ENCODE data around the gene SLC13A2. TPM values are rescaled to one million over a fixed set of nuclear protein-coding genes. Genes with fewer than 3 reads are reported as not detected.

SLC13A2 gene
- total and polyA plus RNA-seq, 2 experiments from 2014 or later: not detected

- no peaks in the 10 kb centered on the region for H3K9me2 ChIP-seq (ENCODE audit: insufficient read depth)
- H3K4me1 ChIP-seq (ENCODE audit: insufficient read depth): no peaks in the 10 kb centered on the region
- H3K4me3 Mint-ChIP-seq: no peak overlapping the region
- 0 out of 3 replicates have a peak, but pooled peaks cover 2% of the 10 kb centered on the region for H3K4me1 Mint-ChIP-seq
- H3F3A ChIP-seq (replicated peaks; ENCODE audit: low read depth): no peaks in the 10 kb centered on the region
- no peaks in the 10 kb centered on the region for H3K27me3 Mint-ChIP-seq (ENCODE audit: insufficient read depth, low read depth, poor library complexity)
- no peak for TF ChIP-seq EZH2phosphoT487 (IDR thresholded peaks at IDR 0.05; ENCODE audit: unreplicated experiment)
- TF ChIP-seq STAT1 (IDR thresholded peaks at IDR 0.05; ENCODE audit: unreplicated experiment): no peak
- no peak for TF ChIP-seq ZNF331 (CRISPR knock-in tag; IDR thresholded peaks at IDR 0.05; ENCODE audit: low read depth)
- TF ChIP-seq CTCF (conservative IDR thresholded peaks at IDR 0.05; ENCODE audit: low read depth in 2 of 2): no peak
- TF ChIP-seq CREB1 (CRISPR knock-in tag; IDR thresholded peaks at IDR 0.05; ENCODE audit: low read depth): no peak
- no peak for TF ChIP-seq EZH2 (IDR thresholded peaks at IDR 0.05; ENCODE audit: low read depth, unreplicated experiment)
- TF ChIP-seq ETS1 (IDR thresholded peaks at IDR 0.05): no peak
- TF ChIP-seq ZNF114 (CRISPR knock-in tag; IDR thresholded peaks at IDR 0.05): no peak
- TF ChIP-seq NANOG (IDR thresholded peaks at IDR 0.05; ENCODE audit: borderline replicate concordance): no peak
- TF ChIP-seq, protein P1, sequence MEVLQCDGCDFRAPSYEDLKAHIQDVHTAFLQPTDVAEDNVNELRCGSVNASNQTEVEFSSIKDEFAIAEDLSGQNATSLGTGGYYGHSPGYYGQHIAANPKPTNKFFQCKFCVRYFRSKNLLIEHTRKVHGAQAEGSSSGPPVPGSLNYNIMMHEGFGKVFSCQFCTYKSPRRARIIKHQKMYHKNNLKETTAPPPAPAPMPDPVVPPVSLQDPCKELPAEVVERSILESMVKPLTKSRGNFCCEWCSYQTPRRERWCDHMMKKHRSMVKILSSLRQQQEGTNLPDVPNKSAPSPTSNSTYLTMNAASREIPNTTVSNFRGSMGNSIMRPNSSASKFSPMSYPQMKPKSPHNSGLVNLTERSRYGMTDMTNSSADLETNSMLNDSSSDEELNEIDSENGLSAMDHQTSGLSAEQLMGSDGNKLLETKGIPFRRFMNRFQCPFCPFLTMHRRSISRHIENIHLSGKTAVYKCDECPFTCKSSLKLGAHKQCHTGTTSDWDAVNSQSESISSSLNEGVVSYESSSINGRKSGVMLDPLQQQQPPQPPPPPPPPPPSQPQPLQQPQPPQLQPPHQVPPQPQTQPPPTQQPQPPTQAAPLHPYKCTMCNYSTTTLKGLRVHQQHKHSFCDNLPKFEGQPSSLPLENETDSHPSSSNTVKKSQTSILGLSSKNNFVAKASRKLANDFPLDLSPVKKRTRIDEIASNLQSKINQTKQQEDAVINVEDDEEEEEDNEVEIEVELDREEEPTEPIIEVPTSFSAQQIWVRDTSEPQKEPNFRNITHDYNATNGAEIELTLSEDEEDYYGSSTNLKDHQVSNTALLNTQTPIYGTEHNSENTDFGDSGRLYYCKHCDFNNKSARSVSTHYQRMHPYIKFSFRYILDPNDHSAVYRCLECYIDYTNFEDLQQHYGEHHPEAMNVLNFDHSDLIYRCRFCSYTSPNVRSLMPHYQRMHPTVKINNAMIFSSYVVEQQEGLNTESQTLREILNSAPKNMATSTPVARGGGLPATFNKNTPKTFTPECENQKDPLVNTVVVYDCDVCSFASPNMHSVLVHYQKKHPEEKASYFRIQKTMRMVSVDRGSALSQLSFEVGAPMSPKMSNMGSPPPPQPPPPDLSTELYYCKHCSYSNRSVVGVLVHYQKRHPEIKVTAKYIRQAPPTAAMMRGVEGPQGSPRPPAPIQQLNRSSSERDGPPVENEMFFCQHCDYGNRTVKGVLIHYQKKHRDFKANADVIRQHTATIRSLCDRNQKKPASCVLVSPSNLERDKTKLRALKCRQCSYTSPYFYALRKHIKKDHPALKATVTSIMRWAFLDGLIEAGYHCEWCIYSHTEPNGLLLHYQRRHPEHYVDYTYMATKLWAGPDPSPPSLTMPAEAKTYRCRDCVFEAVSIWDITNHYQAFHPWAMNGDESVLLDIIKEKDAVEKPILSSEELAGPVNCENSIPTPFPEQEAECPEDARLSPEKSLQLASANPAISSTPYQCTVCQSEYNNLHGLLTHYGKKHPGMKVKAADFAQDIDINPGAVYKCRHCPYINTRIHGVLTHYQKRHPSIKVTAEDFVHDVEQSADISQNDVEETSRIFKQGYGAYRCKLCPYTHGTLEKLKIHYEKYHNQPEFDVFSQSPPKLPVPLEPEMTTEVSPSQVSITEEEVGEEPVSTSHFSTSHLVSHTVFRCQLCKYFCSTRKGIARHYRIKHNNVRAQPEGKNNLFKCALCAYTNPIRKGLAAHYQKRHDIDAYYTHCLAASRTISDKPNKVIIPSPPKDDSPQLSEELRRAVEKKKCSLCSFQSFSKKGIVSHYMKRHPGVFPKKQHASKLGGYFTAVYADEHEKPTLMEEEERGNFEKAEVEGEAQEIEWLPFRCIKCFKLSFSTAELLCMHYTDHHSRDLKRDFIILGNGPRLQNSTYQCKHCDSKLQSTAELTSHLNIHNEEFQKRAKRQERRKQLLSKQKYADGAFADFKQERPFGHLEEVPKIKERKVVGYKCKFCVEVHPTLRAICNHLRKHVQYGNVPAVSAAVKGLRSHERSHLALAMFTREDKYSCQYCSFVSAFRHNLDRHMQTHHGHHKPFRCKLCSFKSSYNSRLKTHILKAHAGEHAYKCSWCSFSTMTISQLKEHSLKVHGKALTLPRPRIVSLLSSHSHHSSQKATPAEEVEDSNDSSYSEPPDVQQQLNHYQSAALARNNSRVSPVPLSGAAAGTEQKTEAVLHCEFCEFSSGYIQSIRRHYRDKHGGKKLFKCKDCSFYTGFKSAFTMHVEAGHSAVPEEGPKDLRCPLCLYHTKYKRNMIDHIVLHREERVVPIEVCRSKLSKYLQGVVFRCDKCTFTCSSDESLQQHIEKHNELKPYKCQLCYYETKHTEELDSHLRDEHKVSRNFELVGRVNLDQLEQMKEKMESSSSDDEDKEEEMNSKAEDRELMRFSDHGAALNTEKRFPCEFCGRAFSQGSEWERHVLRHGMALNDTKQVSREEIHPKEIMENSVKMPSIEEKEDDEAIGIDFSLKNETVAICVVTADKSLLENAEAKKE (CRISPR knock-in tag; IDR thresholded peaks at IDR 0.05): no peak
- no peak for TF ChIP-seq REST (IDR thresholded peaks at IDR 0.05; ENCODE audit: unreplicated experiment)
- TF ChIP-seq JUNB (IDR thresholded peaks at IDR 0.05; ENCODE audit: unreplicated experiment): no peak
- no peak for TF ChIP-seq POLR2AphosphoS5 (IDR thresholded peaks at IDR 0.05; ENCODE audit: low read depth)
- no peak overlapping the region for H3K27ac ChIP-seq (ENCODE audit: low read depth)
- H3K27ac Mint-ChIP-seq: no peak overlapping the region
- H3K27me3 ChIP-seq (ENCODE audit: insufficient read depth): no peaks in the 10 kb centered on the region
- H3K4me3 ChIP-seq: no peak overlapping the region
- no peaks in the 10 kb centered on the region for H3K9me3 Mint-ChIP-seq
- no peak overlapping the region for H2AFZ ChIP-seq
- H3K4me2 ChIP-seq: no peak overlapping the region
- no peaks in the 10 kb centered on the region for H3K36me3 Mint-ChIP-seq (ENCODE audit: low read depth)
- H3K79me2 ChIP-seq (replicated peaks; ENCODE audit: insufficient read depth): no peaks in the 10 kb centered on the region
- H3K36me3 ChIP-seq (ENCODE audit: insufficient read depth): no peaks in the 10 kb centered on the region
- ATAC-seq (no peak), DNase-seq (ENCODE audit: low spot score) (no peak)
- no peaks in the 10 kb centered on the region for H4K20me1 ChIP-seq (replicated peaks; ENCODE audit: insufficient read depth)
Measured at GRCh38 chr17:28447396-28447760, 26.1 kb upstream of the SLC13A2 start.

All from GM23338 (cell line).